GM21723 (cell line): Measurements from ENCODE around the gene KCNJ10.

Experiments
- ATAC-seq: cut with Tn5 transposase; IDR thresholded peaks from one replicate; pipeline ENCODE4 v1.9.1; 2021; ENCODE audit warnings: mild to moderate bottlenecking, moderate library complexity; ENCODE audit not compliant: unreplicated experiment

KCNJ10 gene

DNA sequence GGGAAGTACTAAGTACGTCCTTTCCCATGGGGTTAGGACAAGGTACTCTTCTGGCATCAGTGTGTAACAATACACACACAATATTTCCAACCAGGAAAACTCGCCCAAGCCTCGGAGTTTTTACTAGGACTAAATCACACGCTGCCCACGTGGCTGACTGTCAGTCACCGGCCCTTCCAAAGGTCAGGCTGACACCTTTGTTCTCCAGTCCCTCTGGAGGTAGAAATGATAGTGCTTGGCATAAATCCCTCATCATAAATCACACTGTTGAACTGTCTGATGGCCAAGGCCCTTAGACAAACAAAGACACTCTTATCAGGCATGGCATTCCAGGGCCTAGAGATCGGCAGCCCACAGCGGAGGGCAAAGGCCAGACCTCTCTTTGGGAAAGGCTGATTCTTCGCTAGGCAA, 99.0 kb downstream of the KCNJ10 start:
- ATAC-seq, result no peak

DNA sequence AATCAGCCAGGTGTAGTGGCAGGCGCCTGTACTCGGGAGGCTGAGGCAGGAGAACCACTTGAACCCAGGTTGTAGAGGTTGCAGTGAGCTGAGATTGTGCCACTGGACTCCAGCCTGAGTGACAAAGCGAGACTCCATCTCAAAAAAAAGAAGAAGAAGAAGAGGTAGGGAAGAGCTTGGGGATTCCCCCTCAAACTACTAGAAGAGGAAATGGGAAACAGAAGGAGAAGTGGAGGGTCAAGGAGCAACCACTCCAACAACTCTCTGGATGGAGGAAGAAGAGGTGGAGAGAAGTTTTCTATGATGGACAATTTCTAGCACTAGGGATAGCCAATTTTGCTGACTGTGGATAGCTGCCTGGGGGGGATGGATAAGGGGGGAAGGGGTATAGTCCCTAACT, 101.1 kb downstream of the KCNJ10 start:
- ATAC-seq, result no peak

DNA sequence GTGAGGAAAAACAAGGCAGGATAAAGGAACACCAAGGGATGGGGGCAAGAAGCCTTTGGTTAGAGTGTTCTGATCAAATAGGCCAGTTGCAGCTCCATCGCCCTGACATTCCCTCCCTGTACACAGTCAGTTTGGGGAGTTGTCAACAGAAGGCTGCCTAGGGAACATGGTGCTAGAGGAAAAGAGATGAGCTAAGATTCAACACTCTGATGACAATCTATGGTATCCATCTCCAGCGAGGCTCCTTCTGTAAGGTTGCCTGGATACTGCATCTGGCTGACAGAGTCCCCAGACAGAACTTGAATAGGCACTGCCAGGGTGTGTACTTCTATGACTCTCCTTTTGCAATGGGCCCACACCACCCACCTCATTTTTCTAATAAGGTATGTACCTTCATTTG, 104.7 kb downstream of the KCNJ10 start:
- ATAC-seq, result no peak

DNA sequence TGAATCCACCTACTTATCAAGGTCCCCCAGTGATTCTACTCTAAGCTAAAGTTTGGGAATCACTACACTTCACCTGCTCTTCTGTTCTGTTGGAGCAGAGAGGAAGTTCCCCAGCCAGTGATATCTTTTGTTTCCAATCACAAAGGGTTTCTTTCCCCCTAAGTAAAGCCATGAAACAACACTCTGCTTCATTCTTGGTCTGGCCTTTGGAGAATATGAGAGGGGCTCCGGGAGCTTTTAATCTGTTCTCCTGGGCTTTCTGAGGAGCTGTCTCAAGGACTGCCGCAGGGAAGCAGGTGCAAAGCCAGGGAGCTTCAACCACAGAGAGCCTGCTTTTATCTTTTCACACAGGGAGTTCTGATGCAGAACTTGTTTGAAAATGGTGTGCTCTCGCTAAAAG, 105.8 kb downstream of the KCNJ10 start:
- no peak for ATAC-seq

DNA sequence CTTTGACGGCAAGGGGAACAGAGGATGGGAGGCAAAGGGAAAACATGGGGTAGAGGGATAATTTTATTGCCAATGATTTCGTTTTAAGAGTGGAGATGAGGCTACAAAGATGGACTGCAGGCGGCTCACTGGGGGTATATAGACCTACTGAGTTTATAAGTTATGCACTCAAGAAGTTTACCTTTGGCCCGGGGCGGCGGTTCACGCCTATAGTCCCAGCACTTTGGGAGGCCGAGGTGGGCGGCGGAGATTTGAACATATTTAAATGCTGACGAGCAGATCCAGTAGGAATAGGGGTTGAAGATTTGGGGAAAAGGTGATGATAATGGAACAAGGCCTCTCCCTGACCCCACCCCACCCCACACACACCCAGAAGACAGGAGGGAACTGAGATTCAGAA, 107.8 kb downstream of the KCNJ10 start:
- no peak for ATAC-seq

DNA sequence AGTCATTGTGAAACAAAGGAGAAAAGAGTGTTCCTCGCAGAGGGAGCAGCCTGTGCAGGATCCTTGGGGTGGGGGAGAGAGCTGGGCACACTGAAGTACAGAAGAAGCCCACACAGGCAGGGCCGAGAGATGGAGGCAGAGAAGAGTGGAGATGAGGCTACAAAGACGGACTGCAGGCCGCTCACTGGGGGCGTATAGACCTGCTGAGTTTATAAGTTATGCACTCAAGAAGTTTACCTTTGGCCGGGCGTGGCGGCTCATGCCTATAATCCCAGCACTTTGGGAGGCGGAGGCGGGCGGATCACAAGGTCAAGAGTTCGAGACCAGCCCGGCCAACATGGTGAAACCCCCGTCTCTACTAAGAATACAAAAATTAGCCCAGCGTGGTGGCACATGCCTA, 108.3 kb downstream of the KCNJ10 start:
- no peak for ATAC-seq

DNA sequence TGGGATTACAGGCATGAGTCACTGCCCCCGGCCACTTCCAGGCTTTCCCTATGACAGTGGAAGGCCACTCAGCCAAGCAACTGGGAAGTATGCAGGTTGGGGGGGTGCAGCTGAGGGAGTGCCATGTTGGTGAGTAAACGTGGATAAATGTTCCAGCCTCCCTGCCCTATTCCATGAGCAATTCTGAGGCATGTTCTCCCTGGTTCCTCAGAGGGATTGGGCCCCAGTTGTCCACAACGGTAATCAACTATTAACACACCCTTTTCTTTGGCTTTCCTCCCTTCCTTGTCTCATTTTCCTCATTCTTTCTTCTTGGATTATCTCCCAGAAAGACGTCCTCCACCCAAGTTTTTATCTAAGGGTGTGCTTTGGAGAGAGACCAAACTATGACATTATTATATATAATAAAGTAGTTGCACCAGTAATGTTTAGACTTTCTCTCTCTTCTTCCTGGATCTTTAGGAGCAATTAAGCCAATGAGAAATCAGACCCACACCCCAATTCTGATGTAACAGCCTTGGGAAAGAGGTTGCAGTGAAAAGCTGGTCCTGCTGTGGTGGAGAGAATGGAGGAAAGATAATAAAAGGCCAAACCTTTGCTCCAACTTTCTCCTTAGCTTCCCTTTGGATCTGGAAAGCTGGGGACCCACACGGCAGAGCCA, 109.1 kb downstream of the KCNJ10 start:
- ATAC-seq, result no peak

DNA sequence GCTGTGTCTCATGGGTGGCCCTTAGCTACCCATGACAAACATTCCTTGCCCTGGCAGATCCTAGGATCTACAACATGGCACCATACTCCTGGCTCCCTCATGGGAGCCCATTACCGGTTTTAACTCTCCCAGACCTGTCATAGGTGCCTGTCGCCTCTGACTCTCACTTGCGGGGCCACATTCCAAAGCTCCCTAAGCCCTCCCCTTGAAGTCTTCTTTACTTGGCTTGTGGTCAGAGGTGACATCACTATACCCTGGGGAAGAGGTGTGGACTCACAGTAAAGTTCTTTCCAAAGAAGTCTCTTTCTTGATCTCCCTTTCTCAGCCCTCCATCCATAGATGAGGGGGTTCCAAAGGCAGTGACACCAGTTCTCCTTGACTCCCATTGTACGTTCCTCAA, 110.5 kb downstream of the KCNJ10 start:
- no peak for ATAC-seq

DNA sequence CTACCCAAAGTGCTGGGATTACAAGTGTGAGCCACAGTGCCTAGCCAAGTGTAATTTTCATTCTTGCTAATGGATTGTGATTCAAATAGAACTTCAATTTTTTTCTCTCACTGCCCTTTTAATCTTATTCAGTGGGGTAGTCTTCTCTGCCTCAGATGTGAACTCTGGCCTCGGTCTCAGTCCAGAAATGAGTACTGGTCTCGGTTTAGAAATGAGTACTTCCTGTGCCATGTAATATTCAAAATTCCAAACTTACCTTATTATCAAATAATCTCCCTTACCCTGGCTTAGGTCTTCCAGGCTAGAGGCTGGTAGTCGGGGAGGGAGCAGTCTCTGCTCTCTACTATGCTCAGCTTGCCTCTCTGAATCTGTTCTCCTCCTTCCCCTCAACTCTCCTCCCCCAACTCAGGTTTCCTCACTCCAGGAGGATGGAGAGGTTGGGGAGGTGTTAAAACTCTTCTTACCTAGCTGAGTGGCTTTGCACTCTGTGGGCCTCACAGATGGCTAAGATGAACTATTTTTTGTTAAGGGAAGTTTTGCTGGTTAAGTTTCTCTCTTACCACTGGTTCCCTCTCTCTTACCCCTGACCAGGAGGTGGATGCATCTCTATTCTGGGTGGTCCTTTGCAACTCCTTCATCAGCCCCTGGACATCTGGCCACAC, 111.1 kb downstream of the KCNJ10 start:
- no peak for ATAC-seq

DNA sequence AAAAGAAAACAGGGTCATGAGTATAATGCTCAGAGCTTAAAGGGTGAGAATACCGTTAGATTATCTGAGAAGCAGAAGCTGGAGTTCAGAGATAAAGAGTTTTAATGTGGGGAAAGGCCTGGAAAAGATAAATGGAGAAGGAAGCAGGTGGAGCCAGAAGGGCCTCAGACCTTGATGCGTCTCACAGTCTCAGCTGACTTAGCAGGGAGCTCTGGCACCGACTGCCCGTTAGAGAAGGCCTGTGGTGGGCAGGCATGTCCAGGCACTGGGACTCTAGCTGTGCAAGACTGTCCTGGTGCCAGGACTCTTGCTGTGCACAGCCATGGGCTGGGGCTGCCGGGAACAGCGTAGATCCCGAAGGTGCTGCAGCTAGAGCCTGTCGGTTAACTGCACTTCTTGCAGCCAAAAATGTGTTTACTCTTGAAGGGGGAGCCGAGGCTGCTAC, 112.1 kb downstream of the KCNJ10 start:
- no peak for ATAC-seq

DNA sequence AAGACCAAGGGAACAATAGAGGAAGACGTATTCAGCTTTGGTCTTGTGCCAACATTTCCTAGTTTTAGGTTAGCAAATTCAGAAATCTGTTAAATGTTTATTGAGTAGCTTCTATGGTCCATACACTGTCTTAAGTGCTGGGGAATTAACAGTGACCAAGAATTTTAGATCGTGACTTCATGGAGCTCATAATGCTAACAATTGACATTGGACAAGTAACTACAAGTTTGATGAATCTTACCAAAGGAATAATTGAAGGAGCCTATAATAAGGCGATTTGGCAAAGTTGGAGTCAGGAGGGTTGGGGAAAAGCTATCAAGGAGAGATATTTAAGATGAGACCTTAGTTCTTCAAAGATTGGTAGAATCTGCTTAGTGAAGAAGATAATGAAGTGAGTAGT, 114.5 kb downstream of the KCNJ10 start:
- ATAC-seq, result no peak

DNA sequence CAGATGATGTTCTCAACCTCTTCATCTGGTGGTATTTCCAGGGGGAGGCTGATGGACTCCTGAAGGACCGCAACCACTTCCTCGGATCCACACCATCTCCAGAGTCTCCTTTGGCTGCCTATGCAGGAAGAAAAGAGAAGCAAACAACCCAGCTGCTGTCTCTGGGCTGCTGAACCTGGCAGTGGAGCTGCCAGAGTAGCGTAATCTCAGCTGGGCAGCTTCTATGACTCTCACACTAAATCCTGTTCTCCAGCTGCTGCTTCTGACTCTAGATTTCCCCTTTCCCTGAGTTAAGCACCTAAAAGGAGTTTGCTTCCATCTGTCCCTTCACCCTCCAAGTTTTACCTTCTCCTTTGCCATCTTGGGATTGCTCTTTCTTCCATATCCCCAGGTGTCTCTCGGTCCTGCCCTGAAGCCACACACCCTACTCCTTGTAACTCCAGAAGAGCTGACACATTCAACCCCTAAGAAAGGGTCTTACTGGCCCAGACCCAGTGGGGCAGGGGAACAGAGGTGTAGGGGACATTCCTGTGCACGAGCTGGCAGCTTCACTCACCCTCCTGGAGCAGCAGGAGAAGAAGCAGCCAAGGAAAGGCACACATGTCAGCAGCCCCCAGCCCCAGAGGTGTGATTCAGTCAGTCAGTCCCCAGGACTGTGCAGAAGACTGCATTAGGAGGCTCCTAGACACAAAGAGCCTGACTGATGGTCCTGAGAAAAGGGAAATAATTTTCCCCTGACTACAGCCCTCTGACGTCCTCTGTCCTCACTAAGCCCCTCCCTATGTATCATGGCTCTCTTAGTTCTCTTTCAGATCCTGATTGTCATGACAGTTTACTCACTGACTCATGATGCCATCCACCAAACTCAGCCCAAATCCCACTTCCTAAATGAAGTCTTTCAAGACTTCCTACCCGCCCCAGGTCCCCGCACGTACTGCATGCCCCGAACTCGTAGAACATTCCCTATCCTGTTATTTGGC, 116.1 kb downstream of the KCNJ10 start, which contains the start of gene SLAMF9:
SLAMF9 (minus strand) TSS at position 702 of the 980 bp plus-strand sequence; CDS start at position 602, 100 bp downstream.
- no peak for ATAC-seq

DNA sequence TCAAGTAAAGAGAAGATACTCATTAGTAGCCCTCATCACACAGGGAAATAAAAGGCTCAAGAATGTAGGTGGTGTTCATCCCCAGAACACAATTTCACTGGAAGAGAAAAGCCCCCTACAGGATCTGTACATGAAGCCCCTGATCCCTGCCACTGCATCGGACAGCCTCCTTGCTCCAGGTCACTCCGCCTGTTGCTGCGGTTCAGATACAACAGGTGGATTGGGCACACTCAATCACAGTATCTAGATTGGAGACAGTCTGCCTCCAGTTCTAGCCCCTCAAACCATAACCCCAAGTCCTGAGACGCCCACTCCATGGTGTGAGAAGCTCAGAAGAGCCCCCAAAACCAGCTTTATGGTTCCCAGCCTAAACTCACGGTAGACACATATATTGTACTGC, 117.0 kb downstream of the KCNJ10 start:
- no peak for ATAC-seq

DNA sequence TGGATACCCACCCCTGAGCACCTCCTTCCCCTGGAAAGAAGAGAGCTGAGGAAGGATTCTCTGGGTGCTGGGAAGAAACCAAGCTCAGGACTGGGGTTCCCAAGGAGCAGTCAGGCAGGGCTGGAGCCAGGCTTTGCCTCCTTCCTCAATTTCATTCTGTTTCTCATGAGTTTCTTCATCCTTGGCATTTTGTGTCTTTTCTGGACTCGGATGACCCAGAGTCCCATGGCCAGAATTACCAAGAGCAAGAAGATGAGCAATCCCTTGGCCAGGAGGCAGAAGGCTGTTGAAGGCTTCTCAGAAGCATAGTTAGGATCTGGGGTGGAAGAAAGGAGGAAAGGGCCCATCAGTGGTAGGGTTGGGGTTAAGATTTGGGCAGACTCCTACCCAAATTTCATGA, 118.4 kb downstream of the KCNJ10 start:
- ATAC-seq, result no peak

DNA sequence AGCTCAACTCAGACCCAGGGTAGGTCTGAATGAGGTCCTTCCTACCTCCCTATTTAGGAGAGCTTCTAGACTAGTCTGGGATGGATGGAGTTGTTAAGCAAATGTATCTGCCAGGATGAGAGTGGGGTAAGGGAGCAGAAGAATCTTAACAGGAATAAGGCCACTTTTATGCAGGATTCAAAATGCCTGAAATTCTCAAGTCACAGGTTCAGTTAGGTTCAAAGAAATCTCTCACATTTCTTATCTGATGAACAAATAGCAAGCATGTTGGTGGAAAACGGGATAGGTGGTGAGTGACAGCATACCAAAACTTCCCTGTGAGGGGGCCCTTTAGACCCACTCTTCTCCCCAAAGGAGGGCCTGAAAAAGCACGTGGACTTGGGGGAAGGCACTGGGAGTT, 118.9 kb downstream of the KCNJ10 start:
- no peak for ATAC-seq

DNA sequence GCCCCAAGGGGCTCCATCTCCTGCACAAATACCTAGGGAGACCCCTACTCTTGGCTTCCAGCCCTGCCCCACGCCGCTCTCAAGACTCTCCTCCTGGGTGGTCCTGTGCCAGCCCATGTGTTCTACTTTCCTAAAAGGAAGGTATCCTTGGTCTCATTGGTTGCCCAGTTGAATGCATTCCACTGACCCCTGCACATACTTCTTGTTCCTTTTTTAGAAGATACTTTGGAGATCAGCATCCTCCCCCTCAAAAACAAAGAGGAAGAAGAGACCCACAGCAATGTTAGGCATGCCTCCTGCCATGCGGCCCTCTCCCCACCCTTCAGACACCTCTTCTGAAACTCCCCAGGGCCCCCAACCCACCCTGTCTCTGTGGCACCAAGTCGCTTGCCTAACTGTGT, 120.0 kb downstream of the KCNJ10 start:
- no peak for ATAC-seq

DNA sequence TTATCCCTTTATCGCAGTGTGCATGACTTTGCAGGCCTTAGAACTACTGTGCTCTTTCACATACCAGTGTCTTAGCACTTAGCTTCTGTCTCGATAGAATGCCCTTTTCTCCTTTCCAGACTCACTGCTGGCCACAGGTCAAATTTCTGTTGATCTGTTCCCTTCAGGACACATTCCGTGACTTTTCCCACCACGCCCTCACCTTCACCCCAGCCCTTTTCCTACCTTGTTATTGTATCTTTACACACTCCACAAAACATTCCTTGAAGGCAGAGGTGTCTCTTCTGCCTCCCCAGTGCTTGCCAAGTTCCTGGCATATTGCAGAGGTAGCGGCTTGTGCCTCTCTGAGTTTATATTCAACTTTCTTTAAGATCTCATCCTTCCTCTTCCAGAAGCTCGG, 120.8 kb downstream of the KCNJ10 start:
- ATAC-seq, result no peak
